Stimulated activated CD8-positive, alpha-beta memory T cell treated with anti-CD3 and anti-CD28 coated beads, Interleukin-12 subunit alpha, Interleukin-12 subunit beta, amount 100 ng/mL, for 4 hours (primary cell): ENCODE data around the gene MRPS5.

Source experiments
- DNase-seq: peaks from one replicate; pipeline ENCODE4 v3.0.0-alpha.2; 2020; ENCODE audit warnings: low read depth

MRPS5 gene

GRCh38 chr2:95087379-95087778 lies 34.2 kb downstream of the MRPS5 start:
- DNase-seq, result no peak

DNA sequence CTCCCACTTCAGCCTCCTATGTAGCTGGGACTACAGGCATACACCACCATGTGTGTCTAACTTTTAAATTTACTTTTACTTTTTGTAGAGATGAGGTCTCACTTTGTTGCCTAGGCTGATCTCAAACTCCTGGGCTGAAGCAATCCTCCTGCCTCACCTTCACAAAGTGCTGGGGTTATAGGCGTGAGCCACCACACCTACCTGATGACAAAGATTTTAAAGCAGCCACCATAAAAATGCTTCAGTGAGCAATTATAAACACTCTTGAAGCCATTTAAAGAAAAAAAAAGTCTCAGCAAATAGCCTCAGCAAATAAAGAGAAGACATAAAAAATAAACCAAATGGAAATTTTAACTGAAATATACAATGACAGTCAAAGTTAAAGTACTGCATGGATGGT lies 35.6 kb downstream of the MRPS5 start:
- no peak for DNase-seq

DNA sequence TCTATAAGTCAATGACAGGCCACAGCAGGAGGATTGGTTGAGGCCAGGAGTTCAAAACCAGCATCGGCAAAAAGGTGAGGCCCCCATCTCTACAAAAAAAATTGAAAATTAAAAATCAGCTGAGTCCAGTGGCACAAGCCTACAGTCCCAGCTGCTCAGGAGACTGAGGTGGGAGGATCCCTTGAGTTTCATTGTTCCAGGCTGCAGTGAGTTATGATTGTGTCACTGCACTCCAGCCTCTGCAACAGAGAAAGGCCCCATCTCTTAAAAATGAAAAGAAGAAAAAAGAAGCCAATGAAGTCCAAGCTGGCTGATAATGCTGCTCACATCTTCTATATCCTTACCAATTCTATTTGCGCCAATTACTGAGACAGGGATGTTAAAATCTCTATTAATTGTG lies 39.1 kb downstream of the MRPS5 start:
- DNase-seq, result no peak

- no peak for DNase-seq
Observed at GRCh38 chr2:95079199-95079683, 42.4 kb downstream of the MRPS5 start.

- no peak for DNase-seq
Observed at GRCh38 chr2:95077861-95078603, 43.6 kb downstream of the MRPS5 start.

DNA sequence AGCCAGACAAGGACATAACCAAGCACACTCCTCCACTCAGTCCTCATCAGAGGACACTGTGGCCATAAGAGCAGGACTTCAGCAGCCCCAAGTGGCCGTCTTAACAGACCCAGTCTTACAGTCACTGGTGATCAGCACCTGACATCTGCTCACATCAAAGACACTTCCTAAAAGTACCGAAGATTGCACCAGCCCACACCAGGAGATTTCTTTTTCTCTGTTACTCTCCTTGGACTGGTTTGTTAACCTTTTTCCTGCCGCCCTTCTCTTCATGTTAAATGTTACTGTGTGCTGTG lies 44.1 kb downstream of the MRPS5 start:
- no peak for DNase-seq

GRCh38 chr2:95076705-95077529 lies 44.7 kb downstream of the MRPS5 start:
- peak; percentile 71 for DNase-seq

DNA sequence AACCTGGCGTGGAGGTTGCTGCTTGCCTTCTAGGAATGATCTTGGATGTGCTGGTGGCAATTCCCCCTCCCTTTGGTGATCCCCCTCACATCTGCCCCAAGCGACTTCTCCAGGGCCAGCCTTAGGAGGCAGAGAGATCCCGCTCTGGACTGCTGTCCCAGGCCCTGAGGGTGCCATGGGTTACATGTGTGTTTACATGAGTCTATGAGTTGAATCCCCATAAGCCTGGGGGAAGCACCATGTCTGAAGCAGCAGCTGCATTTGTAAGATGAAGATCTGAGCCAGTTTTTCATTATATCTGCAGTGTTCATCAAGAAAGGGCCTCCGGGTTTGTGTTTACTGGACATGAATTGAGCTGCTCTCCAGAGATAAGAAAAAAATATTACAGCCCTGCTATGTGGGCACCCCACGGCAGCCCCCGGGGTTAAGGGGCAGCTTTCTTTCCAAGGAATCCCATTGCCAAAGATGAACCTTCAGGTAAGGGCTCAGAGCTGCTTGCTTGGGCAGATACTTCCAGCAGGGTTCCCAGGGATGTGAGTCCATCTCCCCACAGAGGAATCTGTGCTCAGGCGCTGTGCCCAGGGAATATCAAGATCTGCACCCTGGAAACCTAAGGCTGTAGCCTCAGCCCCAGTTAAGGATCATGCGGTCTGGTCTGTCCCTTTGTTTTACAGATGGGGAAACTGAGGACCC lies 46.0 kb downstream of the MRPS5 start:
- no peak for DNase-seq

DNA sequence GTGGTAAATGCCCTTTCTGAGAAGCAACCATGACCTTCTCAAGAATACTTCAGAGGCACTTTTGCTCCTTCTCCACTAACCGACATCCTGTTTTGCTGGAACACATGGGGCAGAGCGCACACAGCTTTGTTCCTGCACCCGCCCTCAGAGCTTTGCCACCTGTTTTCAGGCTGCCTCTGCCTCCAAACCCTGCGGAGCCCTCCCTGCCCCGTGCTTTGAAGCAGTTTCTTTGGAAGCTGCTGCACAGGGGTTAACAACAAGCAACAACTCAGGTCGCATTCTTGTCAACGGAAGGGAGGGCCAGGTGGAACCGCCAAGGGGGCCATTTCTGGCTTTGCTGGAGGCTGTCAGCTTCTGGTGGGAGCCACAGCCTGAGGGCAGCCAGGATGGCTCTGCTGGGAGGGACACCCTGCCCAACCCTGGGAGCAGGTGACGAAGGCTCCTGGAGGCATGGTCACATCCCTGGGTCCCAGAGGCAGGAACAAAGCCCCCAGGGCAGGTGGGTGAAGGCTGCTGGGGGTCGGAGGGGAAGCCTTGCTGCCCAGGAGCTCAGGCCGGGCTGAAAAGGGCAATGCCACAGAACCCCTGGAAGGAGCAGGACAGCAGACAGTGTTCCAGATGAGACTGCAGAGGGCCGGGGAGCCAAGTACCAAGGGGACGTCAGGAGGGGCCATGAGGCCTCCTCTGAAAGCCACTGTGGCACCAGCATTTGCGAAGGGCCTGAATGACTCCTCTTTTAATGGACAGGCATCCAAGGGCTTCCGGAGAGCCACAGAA lies 46.8 kb downstream of the MRPS5 start:
- no peak for DNase-seq

- DNase-seq, result no peak
Observed at GRCh38 chr2:95073856-95074662, 47.5 kb downstream of the MRPS5 start.

DNA sequence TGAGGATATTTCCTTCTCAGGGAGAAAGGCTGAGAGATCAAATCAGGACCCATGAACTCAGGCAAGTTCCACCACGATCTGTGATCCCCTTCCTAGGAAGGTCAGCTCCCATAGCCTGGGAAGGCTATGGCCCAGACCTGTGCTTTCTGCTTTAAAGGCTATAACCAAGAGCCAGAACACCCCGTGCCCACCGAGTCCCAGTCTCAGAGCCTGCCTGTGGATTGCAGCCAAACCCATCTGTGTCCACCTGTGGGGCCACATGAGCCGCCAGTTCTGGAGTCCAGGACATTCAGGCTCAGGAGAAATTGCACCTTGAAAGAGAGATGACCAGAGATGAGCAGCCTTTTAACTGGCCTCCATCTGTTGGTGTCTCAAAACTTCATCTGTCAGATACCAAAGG lies 49.2 kb downstream of the MRPS5 start:
- no peak for DNase-seq

DNA sequence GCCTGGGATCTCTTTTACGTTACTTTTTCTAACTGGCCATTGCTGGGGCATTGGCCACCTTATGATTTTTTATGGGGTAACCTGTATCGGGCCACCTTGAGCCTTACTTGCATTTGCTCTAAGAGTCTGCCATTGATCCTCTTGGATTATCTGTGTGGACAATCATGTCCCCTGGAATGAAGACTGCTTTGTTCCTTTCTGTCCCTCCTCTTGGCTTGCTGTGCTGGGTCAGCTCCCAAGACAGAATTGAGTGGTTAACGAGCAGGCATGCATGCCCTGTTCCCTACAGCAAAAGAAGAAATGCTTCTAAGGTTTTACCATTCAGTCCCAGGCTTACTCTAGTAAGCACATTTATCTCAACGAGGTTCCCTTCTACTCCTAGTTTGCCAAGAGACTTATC lies 49.8 kb downstream of the MRPS5 start:
- DNase-seq, result no peak

GRCh38 chr2:95069465-95069864 lies 52.1 kb downstream of the MRPS5 start:
- no peak for DNase-seq

DNA sequence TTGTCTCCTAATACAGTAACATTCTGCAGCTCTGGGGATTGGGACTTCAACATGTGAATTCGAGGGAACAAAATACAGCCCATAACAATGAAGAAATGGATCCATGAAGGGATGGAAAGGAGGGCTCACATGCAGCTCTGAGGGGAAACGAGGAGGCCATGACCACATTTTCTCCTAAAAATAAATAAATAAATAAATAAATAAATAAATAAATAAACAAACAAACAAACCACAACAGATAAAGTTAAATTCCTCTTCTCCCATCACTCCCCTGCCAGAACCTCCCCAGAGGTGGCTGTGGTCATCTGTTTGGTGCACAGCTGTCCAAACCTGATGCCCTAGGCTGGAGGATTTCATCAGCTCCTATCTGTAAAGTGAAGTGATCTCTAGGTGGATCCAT lies 53.4 kb downstream of the MRPS5 start:
- DNase-seq, result no peak

DNA sequence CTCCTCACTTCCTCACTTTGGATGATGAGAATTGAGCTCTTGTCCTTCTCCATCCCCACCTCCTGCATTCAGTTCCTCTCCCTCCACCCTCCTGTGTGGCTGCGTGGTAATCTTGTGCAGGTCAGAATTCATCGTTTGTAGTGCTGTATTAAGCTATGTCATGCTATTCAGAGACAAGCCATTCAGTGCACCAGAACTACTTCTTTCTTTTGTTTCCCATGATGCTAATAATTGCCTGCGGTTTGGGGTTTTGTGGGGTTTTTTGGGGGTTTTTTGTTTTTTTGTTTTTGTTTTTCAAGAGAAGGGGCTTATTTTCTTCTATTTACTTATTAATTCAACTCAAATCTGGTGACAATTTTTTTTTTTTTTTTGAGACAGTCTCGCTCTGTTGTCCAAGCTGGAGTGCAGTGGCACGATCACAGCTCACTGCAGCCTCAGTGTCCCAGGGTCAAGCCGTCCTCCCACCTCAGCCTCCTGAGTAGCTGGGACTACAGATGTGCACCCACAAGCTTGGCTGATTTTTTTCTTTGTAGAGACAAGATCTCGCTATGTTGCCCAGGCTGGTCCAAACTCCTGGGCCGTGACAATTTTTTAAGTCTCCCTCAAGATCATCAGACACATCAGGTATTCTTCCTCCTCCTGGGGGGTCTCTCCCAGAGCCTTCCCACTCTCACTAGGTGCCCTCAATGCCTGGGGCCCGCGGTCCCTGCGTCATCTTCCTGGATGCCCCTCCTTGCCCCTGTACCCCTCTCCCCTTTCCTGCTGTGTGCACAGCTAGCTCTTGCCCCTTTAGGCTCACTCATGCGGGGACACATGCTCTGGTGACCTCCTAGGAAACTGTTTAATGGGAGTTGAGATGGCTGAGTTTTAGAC lies 58.3 kb downstream of the MRPS5 start:
- DNase-seq, result no peak

GRCh38 chr2:95062242-95063085 lies 59.1 kb downstream of the MRPS5 start:
- no peak for DNase-seq

DNA sequence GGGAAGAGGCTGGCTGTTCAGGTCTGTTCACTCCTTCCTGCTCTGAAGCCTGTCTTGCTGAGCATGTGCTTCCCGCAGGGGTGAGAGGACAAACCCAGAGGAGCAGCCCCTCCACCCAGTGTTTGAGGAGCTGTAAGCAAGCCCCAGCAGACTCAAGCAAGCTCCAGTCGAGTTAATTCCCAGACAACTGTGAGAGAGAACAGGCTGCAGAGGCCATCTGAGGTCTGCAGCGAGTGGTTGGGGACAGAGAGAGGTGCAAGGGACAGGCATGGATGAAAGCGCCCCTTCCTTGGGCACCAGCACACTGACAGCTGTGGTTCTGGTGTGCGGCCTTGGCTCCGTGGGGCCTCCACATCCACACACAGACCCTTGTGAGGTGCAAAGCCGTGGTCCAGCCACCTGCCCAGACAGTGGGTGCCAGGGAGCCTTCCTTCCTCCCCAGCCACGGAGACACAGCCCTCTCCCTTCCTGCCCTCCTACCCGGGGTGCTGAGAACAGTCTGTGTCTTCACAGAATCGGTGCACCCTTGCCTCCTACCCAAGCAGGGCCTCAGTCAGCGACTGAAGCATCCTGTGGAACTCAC lies 59.9 kb downstream of the MRPS5 start:
- DNase-seq, result no peak

- DNase-seq, result no peak
Observed at GRCh38 chr2:95061119-95061512, 60.5 kb downstream of the MRPS5 start.
